NCI-H1694 treated with DMSO at 0.1 percent for 48 hours (cell line): ENCODE measurements around the gene MAP3K12.

Source experiments
- DNase-seq: peaks from one replicate; lab custom pipeline; 2025; lab: John Stamatoyannopoulos, UW

Gene MAP3K12

GRCh38 chr12:53508534-53509170, 9.4 kb upstream of the MAP3K12 start:
- peak; percentile 75 for DNase-seq

GRCh38 chr12:53507603-53507885, 8.3 kb upstream of the MAP3K12 start:
- DNase-seq, result no peak

GRCh38 chr12:53506881-53507602, 7.8 kb upstream of the MAP3K12 start, which contains the start of gene NPFF:
NPFF (minus strand) TSS chr12:53507484; CDS start chr12:53507474, 10 bp downstream.
- DNase-seq, result no peak

GRCh38 chr12:53506450-53506785, 7.2 kb upstream of the MAP3K12 start:
- DNase-seq, result no peak

- DNase-seq, result no peak
These were observed 6.5 kb upstream of the MAP3K12 start for GRCh38 chr12:53505555-53506449.

- DNase-seq, result no peak
These were observed 5.8 kb upstream of the MAP3K12 start for GRCh38 chr12:53505086-53505485.

GRCh38 chr12:53504004-53504920, 5.0 kb upstream of the MAP3K12 start:
- DNase-seq, result no peak

GRCh38 chr12:53502983-53503728, 3.9 kb upstream of the MAP3K12 start:
- no peak for DNase-seq

- DNase-seq, result no peak
These were observed 3.1 kb upstream of the MAP3K12 start for GRCh38 chr12:53502331-53502730.

- DNase-seq, result no peak
These were observed 2.4 kb upstream of the MAP3K12 start for GRCh38 chr12:53501615-53502181.

GRCh38 chr12:53500776-53501614, 1.7 kb upstream of the MAP3K12 start, which contains the start of gene TARBP2:
TARBP2 (plus strand) TSS chr12:53501283; CDS start chr12:53501409, 126 bp downstream.
- peak; percentile 98 for DNase-seq

GRCh38 chr12:53500142-53500775, 1.0 kb upstream of the MAP3K12 start:
- DNase-seq, result no peak

GRCh38 chr12:53498235-53498630, 1.0 kb downstream of the MAP3K12 start:
- DNase-seq, result no peak

GRCh38 chr12:53497461-53497860, 1.8 kb downstream of the MAP3K12 start:
- DNase-seq, result no peak

- no peak for DNase-seq
These were observed 2.6 kb downstream of the MAP3K12 start for GRCh38 chr12:53496752-53497032.

- no peak for DNase-seq
These were observed 3.1 kb downstream of the MAP3K12 start for GRCh38 chr12:53495903-53496751.

GRCh38 chr12:53493610-53494391, 5.5 kb downstream of the MAP3K12 start:
- DNase-seq, result no peak
